Measurements from ENCODE around the gene DHRSX.

- TF ChIP-seq CTCF (IDR thresholded peaks at IDR 0.05) = no peak
- no peak for TF ChIP-seq POLR2A (IDR thresholded peaks at IDR 0.05)
Observed at GRCh38 chrX:2464677-2465166, 36.1 kb downstream of the DHRSX start.

Measured in testis (tissue), 2 donors.